ENCODE results near the gene PRKCH.

DNA sequence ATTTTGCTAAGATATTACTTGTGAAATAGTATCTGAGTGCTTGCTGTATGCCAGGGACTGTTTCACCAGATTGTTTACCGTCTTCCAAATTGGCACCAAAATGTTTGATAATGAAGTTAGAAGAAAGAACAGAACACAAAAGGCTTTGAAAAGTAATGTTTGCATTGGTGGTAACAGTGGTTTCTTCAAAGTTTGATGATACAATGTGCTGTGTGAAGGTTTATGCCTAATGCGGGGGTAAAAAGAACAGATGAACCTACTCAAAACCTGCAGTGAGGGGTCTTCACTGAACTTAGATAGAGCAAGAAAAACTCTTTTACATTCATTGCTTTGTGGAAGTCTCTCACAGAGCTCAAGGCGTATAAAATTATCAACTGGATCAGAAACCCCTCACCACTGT lies 76.2 kb downstream of the PRKCH start:
- no peak for TF ChIP-seq EZH2phosphoT487 (conservative IDR thresholded peaks at IDR 0.05; ENCODE audit: low read length)
- TF ChIP-seq, protein P1, sequence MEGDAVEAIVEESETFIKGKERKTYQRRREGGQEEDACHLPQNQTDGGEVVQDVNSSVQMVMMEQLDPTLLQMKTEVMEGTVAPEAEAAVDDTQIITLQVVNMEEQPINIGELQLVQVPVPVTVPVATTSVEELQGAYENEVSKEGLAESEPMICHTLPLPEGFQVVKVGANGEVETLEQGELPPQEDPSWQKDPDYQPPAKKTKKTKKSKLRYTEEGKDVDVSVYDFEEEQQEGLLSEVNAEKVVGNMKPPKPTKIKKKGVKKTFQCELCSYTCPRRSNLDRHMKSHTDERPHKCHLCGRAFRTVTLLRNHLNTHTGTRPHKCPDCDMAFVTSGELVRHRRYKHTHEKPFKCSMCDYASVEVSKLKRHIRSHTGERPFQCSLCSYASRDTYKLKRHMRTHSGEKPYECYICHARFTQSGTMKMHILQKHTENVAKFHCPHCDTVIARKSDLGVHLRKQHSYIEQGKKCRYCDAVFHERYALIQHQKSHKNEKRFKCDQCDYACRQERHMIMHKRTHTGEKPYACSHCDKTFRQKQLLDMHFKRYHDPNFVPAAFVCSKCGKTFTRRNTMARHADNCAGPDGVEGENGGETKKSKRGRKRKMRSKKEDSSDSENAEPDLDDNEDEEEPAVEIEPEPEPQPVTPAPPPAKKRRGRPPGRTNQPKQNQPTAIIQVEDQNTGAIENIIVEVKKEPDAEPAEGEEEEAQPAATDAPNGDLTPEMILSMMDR (IDR thresholded peaks at IDR 0.05; ENCODE audit: insufficient read depth, low read length, poor library complexity, severe bottlenecking) = no peak

Measured in SU-DHL-6 (cell line).